GM13976 (cell line): ENCODE results near the gene ROBO3.
A peak's percentile ranks its signal among the peaks of the same experiment; 100 is the strongest.

Experiments
- DNase-seq: peaks from one replicate; pipeline ENCODE4 v3.0.0; 2012; ENCODE audit warnings: low spot score
- in situ Hi-C: fragments of 300-500 bp; cut with MboI; formaldehyde crosslinking; loops from one replicate; pipeline ENCODE4 v1.12.0; 2022; ENCODE audit warnings: low sequenced_read_pairs, mixed read lengths, inconsistent platforms; ENCODE audit not compliant: unreplicated experiment
- TF ChIP-seq, protein P1 (sequence below): IDR thresholded peaks from 2 replicates; pipeline ENCODE4 v1.5.1; 2012; ENCODE audit warnings: borderline replicate concordance, mild to moderate bottlenecking; ENCODE audit not compliant: insufficient read depth; ENCODE audit errors: extremely low read depth, missing control alignments, control extremely low read depth

ROBO3 gene

GRCh38 chr11:124923296-124923695, 58.1 kb downstream of the ROBO3 start:
- in situ Hi-C loops, result no loop called here
- DNase-seq, result no peak
- TF ChIP-seq, protein P1, sequence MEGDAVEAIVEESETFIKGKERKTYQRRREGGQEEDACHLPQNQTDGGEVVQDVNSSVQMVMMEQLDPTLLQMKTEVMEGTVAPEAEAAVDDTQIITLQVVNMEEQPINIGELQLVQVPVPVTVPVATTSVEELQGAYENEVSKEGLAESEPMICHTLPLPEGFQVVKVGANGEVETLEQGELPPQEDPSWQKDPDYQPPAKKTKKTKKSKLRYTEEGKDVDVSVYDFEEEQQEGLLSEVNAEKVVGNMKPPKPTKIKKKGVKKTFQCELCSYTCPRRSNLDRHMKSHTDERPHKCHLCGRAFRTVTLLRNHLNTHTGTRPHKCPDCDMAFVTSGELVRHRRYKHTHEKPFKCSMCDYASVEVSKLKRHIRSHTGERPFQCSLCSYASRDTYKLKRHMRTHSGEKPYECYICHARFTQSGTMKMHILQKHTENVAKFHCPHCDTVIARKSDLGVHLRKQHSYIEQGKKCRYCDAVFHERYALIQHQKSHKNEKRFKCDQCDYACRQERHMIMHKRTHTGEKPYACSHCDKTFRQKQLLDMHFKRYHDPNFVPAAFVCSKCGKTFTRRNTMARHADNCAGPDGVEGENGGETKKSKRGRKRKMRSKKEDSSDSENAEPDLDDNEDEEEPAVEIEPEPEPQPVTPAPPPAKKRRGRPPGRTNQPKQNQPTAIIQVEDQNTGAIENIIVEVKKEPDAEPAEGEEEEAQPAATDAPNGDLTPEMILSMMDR, result no peak

DNA sequence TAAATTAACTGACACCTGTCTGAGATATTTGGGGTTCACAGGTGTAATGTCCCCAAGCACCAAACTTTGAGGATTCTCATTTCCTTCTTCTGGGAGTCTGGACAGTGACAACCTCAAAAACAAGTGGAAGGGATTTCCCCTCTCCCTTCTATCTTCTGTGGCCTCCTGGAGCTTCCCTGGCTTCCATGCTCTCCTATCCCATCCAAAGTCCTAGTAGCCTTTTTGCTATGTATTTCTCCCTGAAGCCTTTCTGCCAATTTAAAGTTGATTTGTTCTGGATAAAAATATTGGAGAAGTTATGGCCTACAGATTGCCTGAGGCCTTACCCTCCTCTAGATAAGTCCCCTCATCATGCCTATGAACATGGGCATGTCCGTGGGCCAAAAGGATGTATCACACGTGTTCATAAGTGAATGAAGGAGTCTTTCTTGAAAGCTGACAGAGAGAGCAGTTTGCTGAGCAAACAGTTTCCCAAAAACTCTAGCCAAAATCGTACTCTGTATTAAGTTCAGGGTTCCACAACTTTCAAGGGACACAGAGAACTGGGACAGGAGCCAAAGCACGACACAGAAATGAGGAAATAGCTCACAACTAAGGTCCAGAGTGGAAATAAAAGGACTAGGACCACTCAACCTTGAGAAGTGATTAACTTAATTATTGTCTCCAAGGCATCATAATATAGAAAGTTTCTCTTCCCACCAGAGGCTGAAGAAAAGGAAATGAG, 63.9 kb downstream of the ROBO3 start:
- DNase-seq, result no peak
- in situ Hi-C loops, result no loop called here
- TF ChIP-seq, protein P1, result no peak

- in situ Hi-C loops, result no loop called here
- DNase-seq, result peak; percentile 34
- TF ChIP-seq, protein P1, result no peak
Measured at GRCh38 chr11:124930799-124931198, 65.6 kb downstream of the ROBO3 start.
